ENCODE data around the gene KCNQ1. TPM values are rescaled to one million over a fixed set of nuclear protein-coding genes. Genes with fewer than 3 reads are reported as not detected.

Gene KCNQ1
- total and polyA plus RNA-seq, 2 of the 13 experiments (the other 11 are each of a cell fraction or from before 2014, with no cell fraction given) = 0.02 to 0.08 TPM

DNA sequence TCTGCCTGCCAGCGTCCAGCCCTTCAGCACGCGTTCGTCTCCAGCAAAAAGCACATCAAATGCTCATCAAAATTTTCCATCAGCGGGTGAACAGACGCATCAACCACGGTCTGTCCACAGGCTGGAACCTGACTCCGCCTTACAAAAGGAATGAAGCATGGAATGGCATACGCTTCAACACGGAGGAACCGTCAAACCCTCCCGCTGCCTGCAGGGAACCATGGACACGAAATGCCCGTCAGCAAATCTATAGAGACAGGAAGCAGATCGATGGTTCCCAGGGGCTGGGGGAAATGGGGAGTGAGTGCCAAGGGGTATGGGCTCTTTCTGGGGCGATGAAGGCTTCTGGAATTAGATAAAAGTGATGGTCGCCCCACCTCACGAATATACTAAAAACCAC, 28.0 kb upstream of the KCNQ1 start:
- POLR2A ChIA-PET = no interaction called here
- H3K9ac ChIP-seq (ENCODE audit: insufficient read depth, low read depth, low read length) = no peak overlapping the region
- no peak overlapping the region for H2AFZ ChIP-seq (ENCODE audit: low read length)
- H3K27ac ChIP-seq (ENCODE audit: extremely low read length, insufficient read depth, low read length) = no peak overlapping the region
- ATAC-seq = no peak
- peaks cover 30% of the 10 kb centered on the region for H3K4me1 ChIP-seq (ENCODE audit: insufficient read depth, low read length)
- in situ Hi-C loops (cut with HindIII; ENCODE audit: extremely low pct_ligation_motif_present, low pct_unique_long_range_greater_than_20kb) (loop anchor here (5.0 kb wide), 2 partner anchors 104 to 214 kb away; no protein-coding TSS in a partner anchor), intact Hi-C loops (cut with micrococcal nuclease; ENCODE audit: unreplicated experiment) (no loop called here)
- no TSS peak for BruUV-seq (replicated peaks)
- CTCF ChIA-PET (ENCODE audit: low intra/inter-chr PET ratio, low total read pairs) = interaction anchor here (1.6 kb wide), 1 partner anchor 111 kb away, joined by 3 read pairs; no protein-coding TSS in a partner anchor
- H3K9me3 ChIP-seq (ENCODE audit: low read length) = no peaks in the 10 kb centered on the region
- no peak overlapping the region for H3K4me3 ChIP-seq (replicated peaks in 1 of 3; ENCODE audit: insufficient read depth in 1 of 3, low read depth in 2 of 3, low read length in 3 of 3)
- TF ChIP-seq ZNF24 (IDR thresholded peaks at IDR 0.05) (no peak), ZSCAN31 (CRISPR knock-in tag; IDR thresholded peaks at IDR 0.05; ENCODE audit: low read depth) (no peak), RFXANK (CRISPR knock-in tag; IDR thresholded peaks at IDR 0.05) (no peak), MAFF (IDR thresholded peaks at IDR 0.05; ENCODE audit: low read depth, low read length) (no peak), ZBTB38 (CRISPR knock-in tag; IDR thresholded peaks at IDR 0.05) (peak; percentile 19; the same call in 1 of the 2 replicates), SSRP1 (CRISPR knock-in tag; IDR thresholded peaks at IDR 0.05) (no peak), KDM1A (CRISPR knock-in tag; IDR thresholded peaks at IDR 0.05) (no peak), SRSF4 (IDR thresholded peaks at IDR 0.05; ENCODE audit: low read depth, low read length, poor library complexity, severe bottlenecking) (no peak), PREB (CRISPR knock-in tag; IDR thresholded peaks at IDR 0.05) (no peak), ZNF44 (CRISPR knock-in tag; IDR thresholded peaks at IDR 0.05) (no peak), PITX1 (CRISPR knock-in tag; IDR thresholded peaks at IDR 0.05) (no peak), ZNF34 (CRISPR knock-in tag; IDR thresholded peaks at IDR 0.05; ENCODE audit: borderline replicate concordance) (no peak), KLF16 (CRISPR knock-in tag; IDR thresholded peaks at IDR 0.05) (no peak), TCF7L2 (IDR thresholded peaks at IDR 0.05; ENCODE audit: low read depth, low read length) (no peak)
- TF ChIP-seq, protein P1, sequence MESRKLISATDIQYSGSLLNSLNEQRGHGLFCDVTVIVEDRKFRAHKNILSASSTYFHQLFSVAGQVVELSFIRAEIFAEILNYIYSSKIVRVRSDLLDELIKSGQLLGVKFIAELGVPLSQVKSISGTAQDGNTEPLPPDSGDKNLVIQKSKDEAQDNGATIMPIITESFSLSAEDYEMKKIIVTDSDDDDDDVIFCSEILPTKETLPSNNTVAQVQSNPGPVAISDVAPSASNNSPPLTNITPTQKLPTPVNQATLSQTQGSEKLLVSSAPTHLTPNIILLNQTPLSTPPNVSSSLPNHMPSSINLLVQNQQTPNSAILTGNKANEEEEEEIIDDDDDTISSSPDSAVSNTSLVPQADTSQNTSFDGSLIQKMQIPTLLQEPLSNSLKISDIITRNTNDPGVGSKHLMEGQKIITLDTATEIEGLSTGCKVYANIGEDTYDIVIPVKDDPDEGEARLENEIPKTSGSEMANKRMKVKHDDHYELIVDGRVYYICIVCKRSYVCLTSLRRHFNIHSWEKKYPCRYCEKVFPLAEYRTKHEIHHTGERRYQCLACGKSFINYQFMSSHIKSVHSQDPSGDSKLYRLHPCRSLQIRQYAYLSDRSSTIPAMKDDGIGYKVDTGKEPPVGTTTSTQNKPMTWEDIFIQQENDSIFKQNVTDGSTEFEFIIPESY (CRISPR knock-in tag; IDR thresholded peaks at IDR 0.05) = peak; percentile 86
- H4K20me1 ChIP-seq (ENCODE audit: insufficient read depth, low read length) = no peaks in the 10 kb centered on the region
- H3K27me3 ChIP-seq (ENCODE audit: control insufficient read depth in 1 of 2, insufficient read depth in 2 of 2, low read length in 2 of 2) = peaks cover 1 to 5% of the 10 kb centered on the region in 2 experiments; a peak in 1 of 5 replicates
- FAIRE-seq = no peak
- H3K79me2 ChIP-seq (ENCODE audit: insufficient read depth, low read length) = no peaks in the 10 kb centered on the region
- no peak for DNase-seq (ENCODE audit: low spot score)
- no peaks in the 10 kb centered on the region for H3K36me3 ChIP-seq (replicated peaks in 1 of 2; ENCODE audit: control insufficient read depth in 1 of 2, insufficient read depth in 2 of 2, low read length in 2 of 2)
- 72% methylated on average over 16 of the region's 18 CpGs for WGBS (ENCODE audit: low lambda C conversion rate)
- no peak overlapping the region for H3K4me2 ChIP-seq (ENCODE audit: low read depth, low read length)

Data from HepG2 (cell line).